Neural cell (in vitro differentiated cells): ENCODE measurements around the gene GNB1.

ENCODE experiments used
- CTCF ChIP-seq: fragments of 450-650 bp; IDR thresholded peaks from 2 replicates; pipeline ENCODE4 v1.5.1; 2014; ENCODE audit warnings: antibody characterized with exemption, mild to moderate bottlenecking, moderate library complexity; ENCODE audit not compliant: poor library complexity, severe bottlenecking
- EP300 ChIP-seq: fragments of 450-650 bp; conservative IDR thresholded peaks from 2 replicates; pipeline ENCODE4 v1.6.1; 2014; ENCODE audit warnings: antibody characterized with exemption, mild to moderate bottlenecking, moderate library complexity; ENCODE audit not compliant: poor library complexity, severe bottlenecking
- EZH2 ChIP-seq: fragments of 200-600, 300-800 bp; shearing (Covaris generic), sonication (generic); IDR thresholded peaks from 2 replicates; pipeline ENCODE4 v1.6.1; 2014; ENCODE audit warnings: antibody characterized with exemption, low read length, borderline replicate concordance, mild to moderate bottlenecking; ENCODE audit not compliant: insufficient read depth, poor library complexity, severe bottlenecking
- MXI1 ChIP-seq: fragments of 450-650 bp; conservative IDR thresholded peaks from 2 replicates; pipeline ENCODE4 v1.6.1; 2014; ENCODE audit warnings: antibody characterized with exemption, mild to moderate bottlenecking; ENCODE audit not compliant: poor library complexity, severe bottlenecking
- POLR2AphosphoS5 ChIP-seq: IDR thresholded peaks from 2 replicates; pipeline ENCODE4 v1.6.1; 2012
- RAD21 ChIP-seq: fragments of 450-650 bp; conservative IDR thresholded peaks from 2 replicates; pipeline ENCODE4 v1.6.1; 2014; ENCODE audit warnings: antibody characterized with exemption, mild to moderate bottlenecking, moderate library complexity
- REST ChIP-seq: IDR thresholded peaks from 2 replicates; pipeline ENCODE4 v1.6.1; 2012; ENCODE audit warnings: borderline replicate concordance
- TAF1 ChIP-seq: IDR thresholded peaks from 2 replicates; pipeline ENCODE4 v1.6.1; 2012; ENCODE audit warnings: low read depth

GRCh38 chr1:1847890-1848289 is 43.0 kb downstream of the GNB1 start:
- no peak for TF ChIP-seq CTCF
- TF ChIP-seq MXI1, result no peak
- no peak for TF ChIP-seq EP300
- no peak for TF ChIP-seq TAF1
- TF ChIP-seq POLR2AphosphoS5, result no peak
- no peak for TF ChIP-seq EZH2
- TF ChIP-seq REST, result no peak
- TF ChIP-seq RAD21, result no peak
